ENCODE measurements around the gene KCNA1. TPM values are rescaled to one million over a fixed set of nuclear protein-coding genes. Genes with fewer than 3 reads are reported as not detected.
"Not testable (repeated sequence)": the region's sequence is repeated elsewhere in the genome, so short reads cannot be mapped to it uniquely, and the experiment has no call there.

KCNA1 gene
- 0.13 TPM in 1 of 2 replicates, not detected in the other for total RNA-seq
- not detected for polyA plus RNA-seq (2012)

DNA sequence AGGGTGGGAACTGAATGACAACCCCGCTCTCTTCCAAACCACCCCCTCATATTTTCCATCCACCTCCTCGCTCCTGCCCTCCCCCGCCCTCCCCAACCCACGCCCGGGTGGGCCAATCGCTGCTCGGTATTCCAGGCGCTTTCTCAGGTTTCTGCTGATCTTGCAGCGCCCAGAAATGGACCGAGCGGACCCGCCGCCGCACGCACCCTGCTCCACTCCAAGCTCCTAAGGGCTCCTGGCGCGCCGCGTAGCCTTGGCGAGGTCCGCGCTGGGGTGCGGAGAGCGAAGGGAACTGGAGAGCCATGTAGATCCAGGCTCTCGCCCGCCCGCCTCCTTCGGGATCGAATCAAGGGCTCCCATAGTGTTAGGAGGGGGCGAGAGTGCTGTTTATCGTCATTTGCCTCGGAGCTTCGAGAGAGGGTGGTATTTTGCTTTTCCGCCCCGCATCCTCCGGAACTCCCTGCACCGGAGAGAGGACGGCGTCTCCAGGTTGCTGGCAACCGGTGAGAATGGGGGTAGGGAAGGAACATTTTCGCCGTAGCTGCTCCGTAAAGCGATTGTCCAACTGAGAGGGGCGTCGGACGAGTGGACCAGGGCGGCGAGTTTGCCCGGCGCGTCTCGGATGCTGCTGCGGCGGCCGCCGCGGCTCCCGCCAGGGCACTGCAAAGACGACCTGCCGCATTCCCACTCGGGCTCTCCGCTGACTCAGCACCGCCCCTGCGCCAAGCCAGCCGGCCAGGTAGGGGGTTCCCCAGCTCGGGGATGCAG, at the start of gene KCNA1:
TSS of gene KCNA1 (plus strand) at position 172 of the 768 bp plus-strand sequence. CDS start 1,474 bp downstream, outside the sequence.
- DNase-seq (ENCODE audit: low read depth) = peak; percentile 11

DNA sequence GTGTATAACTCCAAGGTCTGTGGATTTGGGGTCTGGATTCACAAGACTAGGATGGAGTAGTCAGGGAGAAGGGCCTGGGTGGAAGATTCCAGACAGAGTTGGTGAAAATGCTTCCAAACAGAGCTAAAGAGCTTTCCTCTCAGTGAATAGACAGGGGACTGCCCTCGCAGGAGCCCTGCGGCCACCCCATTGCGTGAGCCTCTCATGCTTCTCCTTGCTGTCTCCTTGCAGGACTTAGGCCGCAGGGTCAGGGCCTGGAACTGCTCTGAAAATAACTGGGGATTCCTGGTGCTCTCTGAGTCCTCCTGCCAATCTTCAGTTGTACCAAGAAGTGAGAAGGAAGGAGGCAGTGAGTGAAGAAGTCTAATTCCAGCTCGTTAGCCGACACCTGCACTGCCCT, 49.0 kb upstream of the KCNA1 start:
- DNase-seq (ENCODE audit: low read depth) = no peak

DNA sequence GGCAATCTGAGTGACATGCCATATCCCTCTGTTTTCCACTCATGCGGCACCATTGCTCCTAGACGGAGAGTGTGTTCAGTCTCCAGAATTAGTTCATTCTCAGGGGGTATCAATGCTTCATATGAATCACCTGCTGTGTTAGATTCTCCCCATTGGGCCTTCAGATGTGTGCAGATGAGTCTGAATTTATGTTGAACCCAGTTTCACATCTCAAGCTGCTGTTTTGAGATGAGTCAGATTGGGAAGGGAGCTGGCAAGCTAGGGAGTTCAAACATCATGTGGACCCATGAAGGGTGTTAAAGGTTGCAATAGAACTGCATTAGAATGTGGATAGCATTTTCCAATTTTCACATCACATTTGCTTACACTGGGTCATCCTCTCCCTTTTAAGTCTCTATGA, 46.9 kb upstream of the KCNA1 start:
- DNase-seq (ENCODE audit: low read depth) = no peak

DNA sequence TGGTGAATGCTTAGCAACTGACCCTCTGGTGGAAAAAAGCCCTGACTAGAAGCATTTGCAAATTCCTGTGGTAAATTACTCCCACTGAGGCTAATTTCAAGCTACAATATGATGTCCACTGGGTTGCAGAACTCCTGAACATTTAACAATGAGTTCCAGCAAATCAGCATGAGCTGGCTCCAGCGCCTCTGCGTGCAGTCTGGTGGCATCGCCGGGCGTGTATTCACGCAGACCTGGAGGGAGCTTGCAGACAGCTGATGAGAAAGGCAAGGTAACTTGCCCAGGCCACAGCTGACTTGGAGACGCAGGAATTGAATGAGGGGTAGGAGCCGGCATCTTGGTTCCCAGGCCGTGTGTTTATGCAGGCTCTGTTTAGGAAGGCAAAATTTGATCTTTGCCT, 45.1 kb upstream of the KCNA1 start:
- DNase-seq (ENCODE audit: low read depth) = no peak

DNA sequence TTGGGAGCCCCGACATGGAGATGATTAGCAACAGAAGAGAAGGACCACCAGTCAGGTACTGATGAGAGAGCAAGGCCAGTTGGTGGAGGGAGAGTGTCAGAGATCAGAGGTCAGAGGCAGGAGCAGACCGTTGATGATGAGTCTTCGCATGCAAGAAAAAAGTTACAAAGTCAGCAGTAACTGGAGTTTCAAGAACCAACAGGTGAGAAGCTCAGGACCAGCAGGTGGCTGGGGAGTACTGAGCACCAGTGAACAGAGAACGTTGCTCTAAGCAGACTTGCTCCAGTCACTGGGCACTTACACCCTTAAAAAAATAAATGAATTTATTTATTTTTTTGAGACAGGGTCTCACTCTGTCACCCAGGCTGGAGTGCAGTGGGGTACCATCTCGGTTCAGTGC, 44.5 kb upstream of the KCNA1 start:
- no peak for DNase-seq (ENCODE audit: low read depth)

DNA sequence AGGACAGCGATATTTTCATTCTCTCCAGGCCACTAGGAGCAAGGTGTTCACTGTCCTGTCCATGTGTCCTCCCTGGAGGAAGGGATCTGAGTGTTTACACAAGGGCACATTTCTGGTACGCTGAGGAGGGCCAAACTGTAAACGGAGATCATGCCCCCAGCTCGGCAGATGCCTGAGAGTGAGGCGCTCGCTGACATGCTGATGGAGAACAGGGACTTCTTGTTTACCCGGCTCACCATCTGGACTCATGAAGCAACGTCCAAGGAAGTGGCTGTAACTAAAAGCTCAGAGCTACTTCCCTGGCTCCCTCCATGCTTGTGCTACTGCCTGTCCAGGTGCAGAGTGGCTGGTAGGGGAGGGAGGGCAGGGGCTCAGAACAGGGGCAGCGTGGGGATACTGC, 43.4 kb upstream of the KCNA1 start:
- no peak for DNase-seq (ENCODE audit: low read depth)

DNA sequence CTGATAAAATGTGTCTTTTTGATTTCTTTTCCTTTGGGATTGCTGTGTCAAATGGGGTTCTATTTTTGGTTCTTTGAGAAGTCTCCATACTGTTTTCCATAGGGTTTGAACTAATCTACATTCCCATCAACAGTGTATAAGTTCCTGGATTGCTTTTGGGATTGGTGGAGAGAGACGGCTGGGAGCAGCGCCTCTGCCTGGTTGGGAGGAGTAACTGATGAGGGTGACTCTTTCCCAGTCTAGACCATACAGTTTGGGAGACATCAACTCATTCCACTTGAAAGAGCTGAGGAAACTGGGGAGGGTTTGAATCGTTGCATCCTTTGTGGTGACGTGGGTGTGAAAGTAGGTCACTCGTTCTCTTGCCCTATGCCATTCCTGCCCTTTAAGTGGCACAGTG, 42.3 kb upstream of the KCNA1 start:
- no peak for DNase-seq (ENCODE audit: low read depth)

DNA sequence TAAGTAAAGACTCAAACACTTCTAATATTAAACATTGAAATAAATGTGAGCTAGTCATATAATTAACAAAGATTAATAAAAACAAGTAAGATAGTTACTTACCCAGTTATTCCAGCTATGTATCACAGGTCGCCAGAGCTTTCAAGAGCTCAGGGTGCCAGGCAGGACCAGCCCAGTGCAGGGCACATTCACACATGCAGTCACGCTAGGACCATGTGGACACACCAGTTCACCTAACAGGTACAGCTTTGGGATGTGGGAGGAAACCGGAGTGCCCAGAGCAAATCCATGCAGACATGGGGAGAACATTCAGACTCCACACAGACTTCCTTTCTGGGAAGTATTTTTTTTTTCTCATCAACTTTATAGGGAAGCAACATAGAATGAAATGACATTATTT, 39.3 kb upstream of the KCNA1 start:
- no peak for DNase-seq (ENCODE audit: low read depth)

DNA sequence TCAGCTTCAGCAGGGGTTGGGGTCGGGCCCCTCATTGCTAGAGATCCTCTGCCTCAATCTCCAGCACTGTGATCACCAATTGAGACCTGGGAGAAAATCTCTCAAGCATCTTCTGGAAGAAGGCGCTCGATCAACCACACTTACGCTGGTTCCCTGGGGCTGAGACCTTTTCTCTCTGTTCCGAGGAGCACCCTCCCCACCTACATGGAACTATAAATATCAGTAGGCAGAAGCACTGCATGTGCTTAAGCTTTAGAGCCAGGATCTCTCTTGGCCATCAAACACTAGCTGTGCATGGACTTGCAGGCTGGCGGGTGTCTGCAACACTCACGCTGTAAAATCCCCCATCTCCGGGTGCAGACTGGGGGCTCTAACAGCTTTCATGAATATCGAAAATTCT, 38.2 kb upstream of the KCNA1 start:
- DNase-seq (ENCODE audit: low read depth) = no peak

DNA sequence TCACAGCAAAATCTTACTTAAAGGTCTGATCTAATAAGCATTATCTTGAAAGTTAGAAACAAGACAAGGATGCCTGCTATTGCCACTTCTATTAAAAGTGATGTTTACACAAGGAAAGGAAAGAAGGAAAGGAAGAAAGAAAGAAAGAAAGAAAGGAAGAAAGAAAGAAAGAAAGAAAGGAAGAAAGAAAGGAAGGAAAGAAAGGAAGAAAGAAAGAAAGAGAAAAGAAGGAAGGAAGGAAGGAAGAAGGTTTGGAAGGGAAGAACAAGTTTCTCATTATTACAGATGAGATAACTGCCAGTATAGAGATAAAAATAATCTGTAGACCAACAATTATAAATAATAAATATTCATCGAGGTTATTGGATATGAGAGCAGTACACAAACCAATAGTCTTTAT, 35.8 kb upstream of the KCNA1 start:
- no peak for DNase-seq (ENCODE audit: low read depth)

DNA sequence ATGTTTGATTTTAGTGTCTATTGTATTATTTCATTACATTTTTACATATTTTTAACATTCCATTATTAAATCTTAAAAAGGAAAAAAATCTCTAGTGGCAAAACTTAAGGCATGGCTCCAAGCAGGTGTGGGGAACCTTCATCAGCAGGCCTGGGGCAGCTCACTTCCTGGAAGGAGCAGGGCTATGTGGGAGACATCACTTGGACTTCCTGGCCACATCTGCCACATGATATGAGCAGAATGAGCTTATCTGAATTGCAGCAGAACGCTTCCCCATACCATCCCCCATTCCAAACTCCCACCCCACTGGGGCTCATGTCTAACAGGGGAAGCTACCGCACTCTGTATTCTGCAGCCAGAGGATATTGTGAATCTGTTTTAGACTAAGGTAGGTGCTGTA, 35.0 kb upstream of the KCNA1 start:
- no peak for DNase-seq (ENCODE audit: low read depth)

DNA sequence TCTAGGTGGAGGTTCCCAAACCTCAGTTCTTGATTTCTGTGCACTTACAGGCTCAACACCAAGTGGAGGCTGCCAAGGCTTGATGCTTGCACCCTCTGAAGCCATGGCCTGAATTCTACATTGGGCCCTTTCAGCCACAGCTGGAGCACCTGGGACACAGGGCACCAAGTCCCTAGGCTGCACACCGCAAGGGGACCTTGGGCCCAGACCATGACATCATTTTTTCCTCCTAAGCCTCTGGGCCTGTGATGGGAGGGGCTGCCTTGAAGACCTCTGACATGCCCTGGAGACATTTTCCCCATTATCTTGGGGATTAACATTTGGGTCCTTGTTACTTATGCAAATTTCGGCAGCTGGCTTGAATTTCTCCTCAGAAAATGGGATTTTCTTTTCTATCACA, 30.2 kb upstream of the KCNA1 start:
- not testable (repeated sequence) for DNase-seq (ENCODE audit: low read depth)

DNA sequence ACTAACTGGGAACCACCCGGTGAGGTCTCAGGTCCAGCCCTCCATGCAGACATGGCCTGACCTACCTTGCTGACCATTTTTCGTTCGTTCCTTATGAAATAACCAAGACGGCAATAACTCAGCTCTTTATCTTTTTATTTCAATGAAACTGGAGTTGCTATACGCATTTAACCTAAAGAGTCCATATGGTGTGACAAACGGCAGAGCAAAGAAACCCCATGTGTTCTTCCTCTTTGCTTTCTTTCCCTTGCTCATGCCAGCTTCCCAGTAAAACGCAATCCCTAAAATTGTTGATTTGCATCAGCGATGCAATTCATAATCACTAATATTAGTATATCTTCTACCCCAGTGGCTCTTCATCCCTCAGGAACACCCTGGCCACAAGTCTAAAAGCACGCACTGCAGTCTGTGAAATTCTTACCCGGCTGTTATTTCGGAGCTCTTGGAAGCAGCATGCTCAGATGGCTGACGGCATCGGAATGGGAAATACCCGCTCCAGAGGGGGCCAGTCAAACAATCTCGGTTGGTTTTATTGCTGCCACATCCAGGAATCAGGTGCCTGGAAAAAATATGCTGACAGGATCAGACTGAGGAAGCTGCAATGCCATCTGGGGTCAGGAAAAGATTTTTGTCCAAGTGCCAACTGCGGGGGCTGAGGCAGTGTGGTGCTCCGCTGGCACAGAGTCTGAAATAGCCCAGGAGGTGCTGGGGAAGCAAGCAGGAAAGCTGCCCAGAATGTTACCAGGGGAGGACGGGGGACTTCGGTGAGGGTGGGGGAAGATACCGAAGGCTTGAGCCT, 28.2 kb upstream of the KCNA1 start:
- DNase-seq (ENCODE audit: low read depth) = peak; percentile 45

DNA sequence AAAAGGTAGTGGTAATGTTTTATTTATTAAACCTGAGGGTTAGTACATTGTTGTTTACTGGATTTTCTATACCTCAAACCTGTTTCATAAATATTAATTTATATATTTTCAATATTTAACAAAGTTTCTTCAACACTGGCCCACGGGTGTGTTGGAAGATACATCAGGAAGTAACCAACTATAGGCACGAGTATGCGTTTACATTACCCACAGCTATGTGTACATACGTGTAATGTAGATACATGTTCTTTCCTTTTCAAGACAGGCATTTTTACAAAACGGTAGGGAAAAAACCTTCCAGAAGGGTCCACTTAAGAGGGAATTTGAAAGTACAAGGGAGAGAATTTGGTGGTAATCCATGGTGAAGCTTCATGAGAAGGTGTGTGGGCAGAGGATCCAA, 17.8 kb upstream of the KCNA1 start:
- DNase-seq (ENCODE audit: low read depth) = no peak

DNA sequence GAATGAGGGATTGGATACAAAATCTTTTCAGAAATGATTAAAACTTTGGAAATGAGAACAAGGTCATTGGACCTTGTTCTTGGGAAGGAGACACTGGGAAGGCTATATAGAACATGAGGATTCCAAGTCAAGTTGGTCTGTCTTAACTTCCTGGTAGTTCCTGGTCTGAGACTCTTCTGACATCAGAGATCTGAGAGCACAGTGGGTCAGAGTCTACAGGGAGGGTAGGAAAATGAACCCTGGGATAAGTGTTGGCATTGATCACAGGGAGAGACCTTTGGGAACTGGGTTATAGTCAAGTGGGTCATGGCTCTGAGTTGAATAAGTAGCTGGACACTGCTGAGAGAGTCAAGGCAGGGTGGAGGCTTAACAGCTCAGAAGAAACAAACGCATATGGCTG, 17.3 kb upstream of the KCNA1 start:
- DNase-seq (ENCODE audit: low read depth) = no peak

DNA sequence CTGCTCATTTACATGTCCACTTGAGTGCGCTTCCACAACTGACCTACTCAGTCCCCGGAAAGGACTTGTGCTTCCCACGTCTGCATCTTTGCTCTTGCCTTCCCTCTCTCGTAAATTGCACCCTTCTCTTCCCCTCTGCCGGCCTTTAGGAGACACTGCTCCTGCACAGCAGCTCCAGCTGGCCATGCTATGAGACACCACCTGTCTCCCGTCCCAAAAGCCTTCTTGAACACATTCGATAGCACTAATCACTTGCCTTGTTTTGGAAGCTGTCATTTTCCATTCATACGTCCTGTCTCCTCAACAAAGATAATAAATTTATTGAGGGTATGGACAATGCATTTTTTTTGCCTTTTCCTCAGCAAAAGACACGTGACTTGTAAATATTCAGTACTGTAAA, 15.7 kb upstream of the KCNA1 start:
- DNase-seq (ENCODE audit: low read depth) = no peak

DNA sequence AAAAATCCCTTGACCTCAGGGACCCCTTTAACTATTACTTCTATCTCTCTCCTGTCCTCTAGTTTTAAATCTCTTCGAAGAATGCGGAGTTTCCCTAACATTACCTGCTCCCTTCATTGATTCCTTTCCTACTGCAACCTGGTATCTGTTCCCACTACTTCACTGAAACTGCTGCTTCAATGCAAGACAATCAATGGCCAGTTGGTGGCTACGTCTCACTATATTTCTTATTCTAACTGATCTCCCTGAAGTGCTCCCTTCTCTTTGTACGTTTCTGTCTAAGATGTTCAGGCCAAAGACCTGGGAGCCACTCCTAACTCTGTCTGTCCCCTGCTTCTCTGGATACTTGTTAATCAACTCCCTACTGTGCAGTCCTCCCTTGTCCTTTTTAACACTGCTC, 10.3 kb upstream of the KCNA1 start:
- peak; percentile 4 for DNase-seq (ENCODE audit: low read depth)

DNA sequence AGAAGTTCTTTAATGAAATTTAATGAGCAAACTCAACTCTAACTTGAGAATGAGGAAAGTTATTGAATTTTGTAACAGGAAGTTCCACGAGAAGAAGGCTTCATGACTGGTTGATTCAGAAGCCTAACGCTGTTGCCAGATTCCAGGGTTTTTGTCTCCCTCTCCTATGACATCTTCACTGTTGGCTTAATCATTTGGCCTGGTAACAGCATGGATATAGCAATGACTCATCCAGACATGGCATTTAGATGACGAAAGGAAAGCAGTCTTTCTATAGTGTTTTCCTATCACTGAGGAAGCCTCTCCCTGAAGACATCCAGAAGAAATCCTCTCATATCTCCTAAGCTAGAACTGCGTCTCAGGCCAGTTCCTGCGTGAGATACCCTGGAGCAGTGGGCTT, 9.4 kb upstream of the KCNA1 start:
- peak; percentile 34 for DNase-seq (ENCODE audit: low read depth)

DNA sequence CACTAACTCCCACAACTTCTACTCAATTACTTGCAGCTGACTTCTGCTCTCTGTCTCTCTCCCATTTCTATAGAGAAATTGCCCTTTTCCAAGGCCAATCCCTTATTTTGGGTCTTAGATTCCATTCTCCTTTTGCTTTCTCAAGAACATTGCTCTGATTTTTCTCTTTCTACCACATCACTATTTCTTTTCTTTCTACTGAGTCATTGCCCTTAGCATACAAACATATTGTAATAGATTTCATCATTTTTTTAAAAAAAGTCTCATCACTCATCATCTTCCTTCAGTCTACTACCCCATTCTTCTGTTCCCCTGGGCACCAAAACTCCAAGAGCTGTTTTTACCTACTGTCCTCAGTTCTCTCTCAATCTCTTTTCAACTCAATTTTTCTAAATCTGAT, 4.4 kb upstream of the KCNA1 start:
- DNase-seq (ENCODE audit: low read depth) = no peak

DNA sequence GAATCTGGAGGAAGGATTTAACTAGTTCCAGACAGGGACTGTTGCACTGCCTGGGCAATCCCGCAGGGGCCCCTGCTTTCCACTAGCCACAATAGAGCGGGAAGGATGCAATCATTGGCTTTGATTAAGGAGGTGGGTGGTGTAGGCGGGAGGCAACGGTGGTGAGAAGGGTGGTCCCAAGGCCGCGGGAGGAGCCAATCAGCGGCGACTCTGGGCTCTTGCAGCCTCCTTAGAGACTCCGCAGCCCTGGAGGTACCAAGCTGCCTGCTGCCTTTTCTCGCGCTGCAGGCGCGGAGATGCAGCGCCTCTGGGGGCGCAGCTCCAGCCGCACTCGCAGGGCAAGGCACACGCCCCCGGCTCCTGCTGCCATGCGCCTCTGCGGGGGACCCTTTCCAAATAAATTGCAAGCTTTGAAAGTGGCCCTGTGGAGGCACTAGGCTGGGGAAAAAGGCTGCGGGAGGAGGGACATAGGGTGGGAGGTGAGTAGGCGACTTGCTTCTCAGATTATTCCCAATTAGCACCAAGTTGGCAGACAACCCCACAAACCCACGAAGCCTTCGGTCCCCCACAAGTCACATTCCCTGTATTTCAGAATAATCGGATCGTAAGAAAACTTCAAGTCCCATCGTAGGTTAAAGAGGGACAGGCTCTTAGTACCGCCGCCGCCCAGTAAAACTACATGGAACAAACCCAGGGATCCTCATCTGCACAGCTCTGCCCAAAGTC, 858 bp upstream of the KCNA1 start:
- peak; percentile 4 for DNase-seq (ENCODE audit: low read depth)

DNA sequence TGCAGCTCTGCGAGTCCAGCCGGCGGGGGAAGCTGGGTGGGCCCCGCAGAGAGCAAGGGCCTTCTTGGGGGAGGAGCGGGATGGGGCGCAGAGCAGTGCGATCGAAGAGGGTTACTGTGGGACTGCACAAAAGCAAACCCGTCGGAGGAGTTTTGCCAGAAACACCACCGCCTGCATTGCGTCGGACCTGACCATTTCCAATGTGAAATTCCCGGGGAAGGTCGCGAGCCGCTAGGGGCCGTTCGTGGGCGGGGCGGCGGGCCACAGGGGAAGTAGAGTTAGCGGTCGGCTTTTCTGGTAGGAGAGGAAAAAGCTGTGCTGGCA, 333 bp upstream of the KCNA1 start:
- peak; percentile 1 for DNase-seq (ENCODE audit: low read depth)
